ENCODE results near the gene MARS1.
"Not testable (repeated sequence)": the region's sequence is repeated elsewhere in the genome, so short reads cannot be mapped to it uniquely, and the experiment has no call there.

The MARS1 gene

GRCh38 chr12:57553343-57554202 is 65.7 kb downstream of the MARS1 start:
- peak; percentile 81 to 95 for DNase-seq

- DNase-seq, result no peak
These were observed 66.6 kb downstream of the MARS1 start for GRCh38 chr12:57554453-57554852.

- DNase-seq, result no peak
These were observed 67.0 kb downstream of the MARS1 start for GRCh38 chr12:57554897-57555296.

DNA sequence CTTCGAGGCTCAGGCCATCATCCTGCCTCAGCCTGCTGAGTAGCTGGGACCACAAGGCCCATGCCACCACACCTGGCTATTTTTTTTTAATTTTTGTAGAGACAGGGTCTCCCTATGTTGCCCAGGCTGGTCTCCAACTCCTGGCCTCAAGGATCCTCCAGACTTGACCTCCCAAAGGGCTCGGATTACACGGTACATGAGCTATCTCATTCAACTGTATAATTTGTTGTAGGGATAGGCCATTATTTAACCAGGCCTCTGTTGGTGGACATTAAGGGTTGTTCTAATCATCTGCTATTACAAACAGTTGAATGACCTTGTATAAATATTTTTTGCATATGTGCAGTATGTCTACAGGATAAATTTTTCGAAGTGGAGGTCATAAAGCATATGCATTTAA is 71.0 kb downstream of the MARS1 start:
- no peak for DNase-seq

- no peak for DNase-seq
These were observed 72.6 kb downstream of the MARS1 start for GRCh38 chr12:57560516-57560915.

GRCh38 chr12:57561117-57561516 is 73.2 kb downstream of the MARS1 start:
- DNase-seq, result not testable (repeated sequence)

DNA sequence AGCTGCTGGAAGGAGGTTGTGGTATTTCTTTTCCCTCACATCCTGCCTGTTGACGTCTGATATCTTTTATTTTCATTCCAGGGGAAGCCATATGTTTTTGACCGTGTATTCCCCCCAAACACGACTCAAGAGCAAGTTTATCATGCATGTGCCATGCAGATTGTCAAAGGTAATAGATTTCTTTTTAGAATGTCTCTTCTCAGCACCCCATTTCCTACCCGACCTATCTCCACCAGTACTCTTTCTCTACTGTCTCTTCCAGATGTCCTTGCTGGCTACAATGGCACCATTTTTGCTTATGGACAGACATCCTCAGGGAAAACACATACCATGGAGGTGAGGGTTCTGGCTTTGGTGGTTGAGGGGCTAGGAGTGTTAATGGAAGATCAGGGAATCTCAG is 75.5 kb downstream of the MARS1 start:
- no peak for DNase-seq

DNA sequence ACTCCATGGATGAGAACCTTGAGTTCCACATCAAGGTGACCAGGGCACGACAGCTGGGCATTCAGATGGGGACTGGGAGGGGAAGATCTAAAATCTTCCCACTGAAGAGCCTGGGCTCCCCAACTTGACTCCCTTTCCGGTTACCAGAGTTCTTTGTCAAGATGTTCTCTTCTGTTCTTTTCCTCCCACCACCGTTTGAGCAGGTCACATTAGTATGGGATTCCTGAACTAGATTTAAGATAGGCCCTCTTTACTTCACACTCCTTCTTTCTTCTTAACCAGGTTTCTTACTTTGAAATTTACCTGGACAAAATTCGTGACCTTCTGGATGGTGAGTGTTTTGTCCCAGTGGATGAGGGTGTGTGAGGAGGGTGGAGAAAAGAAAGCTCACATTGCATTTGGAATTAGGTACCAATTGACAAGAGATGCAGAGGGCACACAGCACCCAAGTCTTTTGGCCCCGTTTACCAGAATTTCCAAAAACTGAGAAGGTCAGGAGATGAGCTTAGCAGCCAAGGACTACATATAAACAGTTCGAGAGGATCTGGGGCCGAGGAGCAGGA is 76.4 kb downstream of the MARS1 start:
- DNase-seq, result no peak

Measured in NCI-H187 (cell line).